CD4-positive, alpha-beta T cell treated with Interleukin-6 at 100 ng/mL for 8 hours (primary cell): Measurements from ENCODE around the gene MSH2.
"Not testable (repeated sequence)": the region's sequence is repeated elsewhere in the genome, so short reads cannot be mapped to it uniquely, and the experiment has no call there.

Source experiments
- DNase-seq: peaks from one replicate; pipeline ENCODE4 v3.0.0-alpha.2; 2020; ENCODE audit warnings: mixed read lengths, low spot score

MSH2 gene

GRCh38 chr2:47484396-47484795, 81.4 kb downstream of the MSH2 start:
- DNase-seq, result no peak

DNA sequence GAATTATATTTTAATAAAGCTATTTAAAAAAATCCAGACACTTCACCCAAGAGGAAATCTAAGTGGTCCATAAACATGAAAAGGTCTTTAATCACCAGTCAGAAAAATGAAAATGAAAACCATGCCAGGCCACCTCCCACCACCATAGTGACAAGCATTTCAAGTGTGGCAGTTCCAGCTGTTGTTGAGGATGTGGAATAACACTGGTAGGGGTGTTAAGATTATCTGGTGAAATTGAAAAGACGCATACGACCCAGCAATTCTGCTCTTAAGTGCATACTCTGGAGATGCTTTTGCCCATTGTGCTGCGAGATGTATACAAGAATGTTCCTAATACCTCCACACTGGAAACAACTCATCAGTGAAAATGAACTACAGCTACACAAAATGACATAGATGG, 82.2 kb downstream of the MSH2 start:
- DNase-seq, result no peak

GRCh38 chr2:47485751-47486300, 82.9 kb downstream of the MSH2 start:
- no peak for DNase-seq

DNA sequence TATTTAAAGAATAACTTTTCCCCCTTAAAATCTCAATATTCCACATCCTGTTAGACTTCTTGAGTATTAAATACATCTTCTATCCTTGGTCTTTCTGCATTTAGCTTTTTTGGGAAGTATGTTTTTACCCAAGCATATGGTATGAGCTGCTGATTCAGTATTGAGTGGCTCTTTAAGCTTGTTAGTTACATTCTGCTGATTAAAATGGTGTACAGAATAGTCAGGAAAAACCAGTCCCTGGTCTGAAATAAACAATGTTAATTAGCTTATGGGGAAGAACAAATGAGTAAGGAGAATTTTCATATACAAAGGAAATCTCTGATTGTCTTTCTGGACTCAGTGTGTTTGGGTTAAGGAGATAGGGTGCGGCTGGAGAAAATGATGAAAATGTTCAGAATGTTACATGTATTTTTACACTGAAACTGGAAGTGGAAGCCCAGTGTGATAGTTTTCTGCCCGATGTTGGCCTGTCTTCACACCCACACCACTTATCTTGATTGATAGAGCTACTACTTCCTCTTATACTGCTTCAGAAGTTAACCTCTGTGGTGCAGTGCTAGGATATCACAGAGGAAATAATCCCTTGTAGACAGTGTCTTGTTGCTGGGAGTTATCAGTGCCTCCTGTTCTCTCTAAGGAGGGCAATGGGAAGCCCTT, 84.0 kb downstream of the MSH2 start:
- DNase-seq, result no peak

GRCh38 chr2:47487498-47487875, 84.5 kb downstream of the MSH2 start:
- no peak for DNase-seq

DNA sequence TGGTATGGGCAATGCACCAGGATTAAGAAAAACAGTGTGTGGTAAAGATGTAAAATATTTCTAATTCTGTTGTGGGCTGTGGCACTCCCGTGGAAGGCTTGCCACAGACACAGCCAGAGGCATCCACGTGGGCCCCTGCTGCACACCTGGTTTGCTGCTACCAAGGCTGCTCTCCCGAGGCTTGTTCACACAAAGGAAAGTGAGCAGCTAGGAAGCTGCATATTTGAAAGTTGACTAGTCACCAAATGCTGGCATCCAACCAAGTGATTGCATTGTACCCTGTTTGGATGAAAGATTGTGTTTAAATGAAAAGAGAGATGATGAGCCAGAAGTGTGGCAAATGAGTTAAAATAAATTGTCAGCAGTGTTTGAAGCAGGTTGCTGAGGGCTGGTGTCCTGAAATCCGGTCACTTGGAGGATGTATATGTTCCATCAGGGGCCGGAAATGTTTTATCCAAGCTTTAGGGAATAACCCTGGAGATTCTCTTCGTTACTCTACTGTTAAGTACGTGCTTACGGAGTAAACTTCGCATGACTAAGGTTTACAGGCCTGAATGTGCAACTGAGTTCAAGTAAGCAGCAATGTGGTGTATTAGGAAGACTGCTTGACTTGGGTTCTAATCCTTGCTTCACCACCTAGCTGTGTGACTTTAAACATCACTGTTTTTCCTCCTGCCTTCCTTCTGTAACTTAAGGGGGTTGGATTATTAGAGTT, 86.1 kb downstream of the MSH2 start:
- DNase-seq, result no peak

DNA sequence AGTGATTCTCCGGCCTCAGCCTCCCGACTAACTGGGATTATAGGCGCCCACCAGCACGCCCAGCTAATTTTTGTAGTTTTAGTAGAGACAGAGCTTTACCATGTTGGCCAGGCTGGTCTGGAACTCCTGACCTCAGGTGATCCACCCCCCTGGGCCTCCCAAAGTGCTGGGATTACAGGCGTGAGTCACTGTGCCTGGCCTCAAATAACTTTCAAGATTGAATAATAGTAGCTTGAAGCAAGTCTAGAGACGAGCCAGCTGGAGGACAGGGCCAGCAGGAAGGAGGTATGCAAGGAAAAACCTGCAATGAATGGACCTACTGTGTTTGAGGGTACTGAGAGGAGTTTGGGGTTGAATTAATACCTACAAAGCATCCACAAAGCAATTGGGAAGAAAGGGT, 87.5 kb downstream of the MSH2 start:
- DNase-seq, result no peak

- DNase-seq, result no peak
Observed at GRCh38 chr2:47493317-47494035, 90.5 kb downstream of the MSH2 start.

DNA sequence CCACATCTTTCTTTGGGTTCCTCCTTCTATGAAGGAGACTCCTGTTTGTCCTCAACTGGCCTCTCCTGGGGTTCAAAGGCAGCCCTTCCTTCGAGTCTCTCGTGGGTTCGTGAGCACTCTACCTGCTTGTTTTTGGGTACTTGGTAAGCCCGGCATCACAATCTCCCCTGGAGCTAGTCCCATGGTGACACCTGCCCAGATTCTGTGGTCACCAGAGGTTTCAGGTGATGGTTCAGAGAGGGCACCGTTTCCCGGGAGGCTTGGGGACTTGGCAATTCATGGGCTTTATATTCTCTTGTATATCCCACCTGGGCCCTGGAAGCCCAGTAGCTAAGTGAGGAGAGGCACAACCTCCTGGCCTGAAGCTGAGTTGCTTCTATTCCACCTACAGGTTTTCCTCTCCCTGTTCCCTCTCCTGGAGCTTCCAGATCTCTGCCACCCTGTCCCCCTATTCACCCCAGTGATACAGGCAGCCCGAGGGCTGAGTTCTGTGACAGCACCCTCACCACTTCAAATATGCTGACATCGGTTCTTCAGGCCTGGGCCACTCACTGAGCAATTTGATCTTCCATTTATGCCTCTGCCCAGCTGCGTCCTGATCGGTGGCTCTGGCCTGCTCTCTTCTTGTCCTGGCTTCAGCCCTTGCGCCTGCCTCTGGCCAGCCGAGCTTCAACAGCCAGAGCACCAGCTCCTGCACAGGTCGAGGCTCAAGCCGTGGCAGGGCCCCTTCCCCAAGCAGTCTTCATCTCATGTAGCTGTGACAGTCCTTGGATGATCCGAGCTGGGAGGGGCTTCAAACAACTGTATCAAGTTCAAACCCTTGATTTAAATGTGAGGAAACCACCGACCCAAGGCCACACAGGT, 91.5 kb downstream of the MSH2 start:
- DNase-seq, result no peak

DNA sequence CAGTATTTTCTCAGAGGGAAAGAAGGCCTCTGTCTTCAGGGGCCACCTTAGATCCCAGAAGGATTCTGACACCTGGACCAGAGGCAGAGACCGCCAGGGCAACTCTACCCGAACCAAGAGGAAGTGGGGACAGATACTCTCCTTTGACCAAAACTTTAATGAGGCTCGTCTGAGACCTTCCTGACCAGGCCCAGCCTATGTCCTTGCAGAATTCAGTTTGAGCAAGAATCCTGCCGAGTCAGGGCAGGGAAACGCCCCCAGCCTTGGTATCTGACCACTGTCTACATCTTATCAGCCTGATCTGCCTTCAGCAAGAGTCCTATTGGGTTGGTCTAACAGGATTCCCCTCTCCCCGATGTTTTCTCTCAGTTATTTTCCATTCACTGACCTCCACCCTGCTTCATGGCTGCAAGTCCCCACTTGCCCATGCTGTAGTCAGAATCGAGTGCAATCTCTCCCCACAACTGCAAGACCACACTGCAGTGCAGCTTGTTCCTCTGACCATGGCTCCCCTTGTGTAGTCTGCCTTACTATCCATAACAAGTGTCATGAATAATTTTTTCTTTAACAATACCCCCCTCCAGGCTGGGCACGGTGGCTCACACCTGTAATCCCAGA, 95.0 kb downstream of the MSH2 start:
- no peak for DNase-seq

GRCh38 chr2:47499093-47499492, 96.1 kb downstream of the MSH2 start:
- DNase-seq, result no peak

- DNase-seq, result no peak
Observed at GRCh38 chr2:47499621-47500309, 96.8 kb downstream of the MSH2 start.

GRCh38 chr2:47501374-47502200, 98.6 kb downstream of the MSH2 start:
- no peak for DNase-seq

DNA sequence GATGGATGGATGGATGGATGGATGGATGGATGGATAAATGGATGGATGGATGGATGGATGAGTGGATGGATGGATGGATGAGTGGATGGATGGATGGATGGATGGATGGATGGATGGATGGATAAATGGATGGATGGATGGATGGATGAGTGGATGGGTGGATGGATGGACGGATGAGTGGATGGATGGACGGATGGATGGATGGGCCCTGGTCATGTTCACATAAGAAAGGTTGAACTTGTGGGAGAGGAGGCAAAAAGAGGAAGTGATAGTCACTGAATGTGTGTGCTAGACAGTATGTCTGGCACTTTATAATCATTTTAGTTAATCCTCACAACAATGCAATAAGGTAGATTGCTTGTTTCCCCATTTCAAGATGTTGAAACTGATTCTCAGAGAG, 99.5 kb downstream of the MSH2 start:
- not testable (repeated sequence) for DNase-seq

GRCh38 chr2:47503481-47504070, 100.6 kb downstream of the MSH2 start:
- no peak for DNase-seq

DNA sequence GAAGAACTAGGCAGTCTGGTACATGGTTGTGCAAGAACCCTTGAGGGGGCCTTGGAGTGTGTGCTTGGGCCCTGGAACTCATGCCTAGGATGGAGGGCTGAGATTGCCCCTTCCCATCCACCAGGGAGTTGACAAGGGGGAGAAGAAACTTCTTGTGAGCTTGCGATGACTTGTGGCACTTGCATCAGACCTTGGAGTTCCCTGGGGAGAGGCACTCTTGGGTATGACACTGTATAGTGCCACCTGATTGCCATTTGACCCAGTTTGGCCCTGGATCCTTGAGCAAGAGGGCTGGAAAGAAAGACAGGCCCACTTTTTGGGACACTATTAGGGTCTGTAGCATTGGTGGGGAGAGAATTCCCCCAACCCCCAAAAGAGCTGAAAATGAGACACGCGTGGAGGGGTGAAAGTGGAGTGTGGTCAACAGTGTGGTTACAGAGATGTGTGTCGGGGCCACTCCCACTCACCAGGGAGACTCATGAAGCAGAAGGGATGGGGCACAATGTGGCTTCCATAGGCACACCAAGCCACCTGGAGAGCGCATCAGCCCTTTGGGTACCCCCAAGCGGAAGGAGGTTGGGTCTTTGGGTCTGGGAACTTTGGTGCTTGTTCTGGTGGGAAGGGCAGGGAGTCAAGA, 101.3 kb downstream of the MSH2 start:
- no peak for DNase-seq

DNA sequence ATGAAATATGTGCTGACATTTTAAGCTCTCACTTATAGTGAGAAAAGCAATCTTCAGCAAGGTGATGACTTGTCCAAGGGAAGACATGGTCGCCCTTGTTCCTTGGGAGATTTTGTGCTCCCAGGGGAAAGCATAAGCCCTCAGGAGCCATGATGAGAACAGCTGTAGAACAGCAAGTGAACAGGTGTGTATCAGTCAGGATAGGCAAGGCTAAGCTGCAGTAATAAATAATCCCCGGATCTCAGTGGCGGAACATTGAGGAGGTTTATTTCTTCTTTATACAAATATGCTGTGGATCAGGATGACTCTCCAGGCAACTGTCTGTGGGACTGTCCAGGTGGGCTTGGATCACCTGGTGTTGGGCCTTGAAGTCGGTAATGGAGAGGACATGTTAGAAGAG, 103.1 kb downstream of the MSH2 start:
- DNase-seq, result no peak

- no peak for DNase-seq
Observed at GRCh38 chr2:47506436-47506835, 103.5 kb downstream of the MSH2 start.

DNA sequence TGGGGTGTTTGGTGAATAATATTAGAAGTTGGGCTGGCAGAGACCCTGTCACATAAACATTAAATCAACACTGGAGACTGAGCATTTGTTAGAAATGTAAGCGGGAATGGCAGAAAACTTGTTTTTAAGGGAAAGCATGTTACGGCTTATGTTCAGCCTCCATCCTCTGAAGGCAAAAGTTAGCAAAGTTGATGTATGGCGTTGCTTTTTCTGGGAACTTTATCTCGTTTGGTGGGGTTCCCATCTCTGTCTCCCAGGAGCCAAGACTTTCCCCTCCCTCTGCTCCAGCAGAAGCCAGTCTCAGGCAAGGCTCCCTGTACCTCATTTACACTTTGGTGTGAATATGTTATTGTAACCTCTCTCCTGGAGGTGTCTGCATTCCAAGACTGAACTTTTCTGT, 105.1 kb downstream of the MSH2 start:
- no peak for DNase-seq
